ENCODE data around the gene MARK3.

The MARK3 gene

DNA sequence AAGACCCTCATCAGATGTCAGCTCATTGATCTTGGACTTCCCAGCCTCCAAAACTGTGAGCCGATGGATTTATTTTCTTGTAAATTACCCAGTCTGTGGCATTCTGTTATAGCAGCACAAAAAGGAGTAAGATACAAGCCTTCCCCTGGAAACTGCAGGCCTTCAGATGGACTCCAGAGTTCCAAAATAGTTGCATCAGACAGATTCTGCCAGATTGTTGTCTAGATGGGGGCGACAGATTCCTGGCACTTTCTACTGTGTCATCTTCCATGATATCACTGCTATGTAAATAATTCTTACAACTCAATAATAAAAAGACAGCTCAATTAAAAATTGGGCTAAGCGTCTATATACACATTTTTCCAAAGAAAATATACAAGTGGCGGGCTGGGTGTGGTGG lies 17.2 kb upstream of the MARK3 start:
- no peak for DNase-seq

DNA sequence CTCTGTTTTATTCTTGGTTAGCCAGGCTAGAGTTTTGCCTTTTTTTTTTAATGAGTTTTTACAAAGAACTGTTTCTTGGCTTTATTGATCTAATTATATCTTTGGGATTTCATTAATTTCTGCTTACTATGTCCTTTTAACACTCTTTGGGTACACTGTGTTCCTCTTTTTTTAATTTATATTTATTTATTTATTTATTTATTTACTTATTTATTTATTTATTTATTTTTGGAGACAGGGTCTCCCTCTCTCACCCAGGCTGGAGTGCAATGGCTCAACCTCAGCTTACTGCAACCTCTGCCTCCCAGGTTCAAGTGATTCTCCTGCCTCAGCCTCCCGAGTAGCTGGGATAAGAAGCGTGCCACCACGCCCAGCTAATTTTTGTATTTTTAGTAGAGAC lies 15.1 kb upstream of the MARK3 start:
- DNase-seq = no peak

DNA sequence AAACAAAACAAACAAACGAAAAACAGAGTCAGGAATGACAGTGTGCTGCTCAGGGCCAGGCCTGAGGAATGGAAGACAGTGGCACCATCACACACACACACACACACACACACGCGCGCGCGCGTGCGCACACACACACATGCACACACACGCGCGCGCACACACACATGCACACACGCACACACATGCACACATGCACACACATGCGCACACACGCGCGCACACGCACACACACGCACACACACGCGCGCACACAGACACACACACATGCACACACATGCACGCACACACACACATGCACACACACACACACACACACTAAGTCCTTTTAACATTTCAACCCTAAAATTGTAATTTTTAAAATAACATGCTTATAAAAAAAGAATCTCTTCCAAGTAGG lies 13.2 kb upstream of the MARK3 start:
- DNase-seq = no peak

DNA sequence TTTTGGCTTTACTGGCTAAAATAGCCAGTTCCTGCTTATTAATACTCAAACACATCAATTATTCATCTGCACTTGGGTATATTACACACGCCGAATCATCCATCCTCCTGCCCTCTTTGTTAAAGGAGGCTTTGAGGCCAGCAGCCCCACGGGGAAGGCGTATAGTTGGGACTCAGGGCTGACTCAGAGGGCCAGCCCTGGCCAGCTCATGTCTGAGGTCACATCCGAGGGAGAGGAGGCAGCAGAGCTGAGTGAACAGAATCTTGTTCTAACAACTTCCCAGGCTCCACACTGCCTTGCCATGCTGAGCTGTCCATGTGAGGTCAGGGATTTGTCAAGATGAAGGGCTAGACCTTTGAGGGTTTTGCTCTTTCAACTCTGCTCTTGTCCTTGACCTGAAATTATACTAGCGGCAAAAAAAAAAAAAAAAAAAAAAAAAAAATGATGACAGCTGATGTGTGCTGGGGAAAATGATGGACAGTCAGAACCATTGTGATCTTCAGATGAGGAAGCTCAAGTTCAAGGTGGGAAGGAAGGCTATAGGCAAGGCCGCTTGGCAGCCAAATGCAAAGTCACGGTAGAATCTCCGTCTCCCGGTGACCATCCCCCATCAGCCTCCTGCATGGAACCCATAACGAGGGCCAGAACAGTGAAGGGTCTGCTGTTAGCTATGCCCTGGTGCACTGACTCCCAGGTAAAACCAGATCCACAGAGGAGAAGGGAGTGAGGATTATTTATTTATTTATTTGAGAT lies 12.5 kb upstream of the MARK3 start:
- no peak for DNase-seq

DNA sequence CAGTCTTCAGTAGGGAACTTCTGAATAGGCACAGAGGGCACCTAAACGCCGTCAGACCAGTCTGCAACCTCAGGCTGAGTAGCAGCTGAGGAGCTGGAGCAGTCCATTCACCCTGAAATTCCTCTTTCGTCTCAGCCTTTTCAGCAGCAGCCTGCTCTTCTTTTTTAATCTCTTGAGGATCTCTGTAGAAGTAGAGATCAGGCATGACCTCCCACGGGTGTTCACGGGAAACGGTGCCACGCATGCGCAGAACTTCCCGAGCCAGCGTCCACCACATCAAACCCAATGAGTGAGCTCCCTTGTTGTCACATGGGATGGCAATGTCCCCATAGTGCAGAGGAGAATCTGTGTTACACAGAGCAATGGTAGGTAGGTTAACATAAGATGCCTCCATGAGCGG lies 11.1 kb upstream of the MARK3 start:
- no peak for DNase-seq

DNA sequence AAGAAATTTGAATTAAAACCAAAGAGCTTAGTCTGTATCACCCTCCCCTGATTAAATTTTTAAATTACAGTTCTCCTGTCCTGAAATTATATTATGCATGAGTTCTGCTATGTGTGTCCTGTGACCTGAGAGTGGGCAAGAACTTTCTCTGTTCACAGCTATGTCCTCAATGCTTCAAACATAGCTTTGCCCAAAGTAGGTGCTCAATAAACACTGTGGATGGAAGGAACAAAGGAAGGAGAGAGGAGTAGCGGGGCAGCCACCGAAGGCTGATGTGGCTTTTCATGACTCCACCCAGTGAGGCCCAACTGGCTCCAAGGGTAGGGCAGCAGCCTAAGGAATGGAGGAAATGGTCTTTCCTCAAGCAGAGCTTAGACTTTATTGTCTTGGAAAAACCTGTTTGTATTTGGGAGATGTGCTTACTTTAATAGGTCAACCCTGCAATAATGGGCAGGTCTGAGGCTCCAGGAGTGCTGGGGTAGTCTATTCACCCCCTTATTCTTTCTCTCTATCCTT lies 7.6 kb upstream of the MARK3 start:
- no peak for DNase-seq

DNA sequence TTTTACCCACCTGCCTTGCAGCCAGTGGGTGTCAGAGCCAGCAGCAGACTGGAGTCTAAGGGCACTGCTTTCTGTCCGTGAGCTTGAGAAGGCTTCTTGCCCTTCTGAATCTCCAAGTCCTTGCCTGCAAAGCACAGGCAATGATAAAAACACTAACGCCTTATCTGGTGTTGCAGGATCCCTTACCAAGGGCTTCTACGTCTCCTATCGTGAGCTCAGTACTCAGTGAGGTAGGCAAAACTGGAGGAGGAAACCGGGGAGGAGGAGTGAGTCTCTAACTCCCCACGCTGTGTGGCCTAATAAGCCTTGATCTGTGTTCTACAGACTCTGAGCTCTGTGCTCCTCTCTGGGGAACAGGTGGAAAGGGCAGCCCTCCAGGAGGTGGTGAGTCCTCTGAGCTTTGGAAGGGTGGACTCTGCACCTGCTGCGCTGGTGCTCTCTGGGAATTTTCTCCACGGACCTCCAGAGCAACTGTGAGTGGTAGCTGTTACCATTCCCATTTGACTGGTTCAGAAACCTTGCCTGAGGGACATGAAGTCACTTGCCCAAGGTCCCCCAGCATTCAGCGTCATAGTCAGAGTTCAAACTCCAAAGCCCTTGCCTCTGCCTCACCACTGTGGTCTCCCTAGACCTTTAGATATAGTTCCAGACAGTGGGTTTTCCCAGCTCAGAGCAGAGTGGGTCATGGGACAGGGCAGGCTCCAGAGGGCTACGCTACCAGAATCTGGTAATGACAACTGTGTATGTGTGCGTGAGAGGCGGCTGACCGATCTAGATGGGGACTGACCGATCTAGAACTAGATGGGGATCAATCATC lies 7.0 kb upstream of the MARK3 start:
- DNase-seq = no peak

DNA sequence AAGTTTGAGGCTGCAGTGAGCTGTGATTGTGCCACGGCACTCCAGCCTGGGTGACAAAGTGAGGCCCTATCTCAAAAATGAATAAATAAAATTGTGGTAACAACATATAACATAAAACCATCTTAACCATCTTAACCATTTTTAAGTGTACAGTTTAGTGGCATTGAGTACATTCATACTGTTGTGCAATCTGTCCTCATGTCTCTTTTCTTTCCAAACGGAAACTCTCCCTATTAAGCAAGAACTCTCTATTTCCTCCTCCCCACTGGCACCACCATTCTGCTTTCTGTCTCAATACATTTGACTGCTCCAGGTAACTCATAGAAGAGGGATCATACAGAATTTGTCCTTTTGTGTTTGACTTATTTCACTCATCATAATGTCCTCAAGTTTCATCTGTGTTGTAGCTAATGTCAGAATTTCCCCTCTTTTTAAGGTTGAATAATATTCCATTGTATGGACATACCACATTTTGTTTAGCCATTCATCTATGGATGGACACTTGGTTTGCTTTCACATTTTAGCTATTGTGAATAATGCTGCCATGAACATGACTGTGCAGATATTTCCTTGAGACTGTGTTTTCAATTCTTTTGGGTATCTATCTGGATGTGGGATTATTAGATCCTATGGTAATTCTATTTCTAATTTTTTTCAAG lies 4.4 kb upstream of the MARK3 start:
- DNase-seq = no peak

DNA sequence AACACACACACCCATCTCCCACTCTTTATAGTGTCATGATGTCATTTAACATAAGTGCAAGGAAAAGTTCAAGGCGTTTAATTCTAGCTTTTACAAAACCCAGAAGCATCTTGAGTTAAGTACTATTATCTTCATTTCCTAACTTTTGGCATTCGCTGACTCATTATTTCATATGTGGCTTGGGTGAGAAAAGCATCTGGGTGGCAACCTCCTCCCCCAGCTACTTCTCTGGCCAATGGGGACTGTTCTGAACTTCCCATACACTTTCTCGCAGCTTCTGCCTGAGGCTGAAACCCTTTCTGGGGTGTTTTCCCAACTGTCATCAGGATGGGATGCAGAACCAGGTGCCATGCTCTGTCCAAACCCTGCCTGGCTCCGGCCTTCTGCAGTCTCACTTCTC lies 2.8 kb upstream of the MARK3 start:
- DNase-seq = no peak

DNA sequence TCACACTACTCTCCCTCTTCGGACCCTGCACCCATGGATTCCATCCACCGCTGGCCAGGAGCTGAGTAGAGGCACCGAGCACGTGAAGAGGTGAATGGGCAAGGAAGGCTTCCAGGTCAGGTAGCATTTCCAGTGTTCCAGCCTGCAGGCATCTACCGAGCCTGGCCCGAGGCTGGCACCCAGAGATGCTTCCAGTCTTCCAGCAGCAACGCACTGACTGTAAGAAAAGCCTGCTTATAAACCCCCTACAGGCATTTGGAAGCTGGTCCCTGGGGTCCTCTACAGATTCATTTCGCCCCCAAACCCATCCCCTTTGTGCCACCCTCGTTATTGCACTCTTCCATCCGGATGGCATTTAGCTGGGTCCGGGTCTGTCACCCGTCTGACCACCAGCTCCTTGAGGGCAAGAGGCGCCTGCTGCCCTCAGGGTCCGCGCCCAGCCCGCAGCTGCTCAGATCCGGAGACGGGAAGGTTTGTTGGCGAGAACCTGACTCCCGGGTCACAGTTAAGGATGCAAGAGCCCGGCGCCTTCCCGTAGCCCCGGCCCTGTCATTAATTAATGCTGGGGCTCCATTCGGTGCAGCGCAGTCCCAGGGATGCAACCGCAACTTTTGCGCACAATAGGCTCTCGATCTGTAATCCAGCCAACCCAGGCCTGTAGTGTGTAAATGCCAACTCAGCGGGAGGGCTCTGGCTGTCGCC lies 614 bp upstream of the MARK3 start:
- DNase-seq = no peak

DNA sequence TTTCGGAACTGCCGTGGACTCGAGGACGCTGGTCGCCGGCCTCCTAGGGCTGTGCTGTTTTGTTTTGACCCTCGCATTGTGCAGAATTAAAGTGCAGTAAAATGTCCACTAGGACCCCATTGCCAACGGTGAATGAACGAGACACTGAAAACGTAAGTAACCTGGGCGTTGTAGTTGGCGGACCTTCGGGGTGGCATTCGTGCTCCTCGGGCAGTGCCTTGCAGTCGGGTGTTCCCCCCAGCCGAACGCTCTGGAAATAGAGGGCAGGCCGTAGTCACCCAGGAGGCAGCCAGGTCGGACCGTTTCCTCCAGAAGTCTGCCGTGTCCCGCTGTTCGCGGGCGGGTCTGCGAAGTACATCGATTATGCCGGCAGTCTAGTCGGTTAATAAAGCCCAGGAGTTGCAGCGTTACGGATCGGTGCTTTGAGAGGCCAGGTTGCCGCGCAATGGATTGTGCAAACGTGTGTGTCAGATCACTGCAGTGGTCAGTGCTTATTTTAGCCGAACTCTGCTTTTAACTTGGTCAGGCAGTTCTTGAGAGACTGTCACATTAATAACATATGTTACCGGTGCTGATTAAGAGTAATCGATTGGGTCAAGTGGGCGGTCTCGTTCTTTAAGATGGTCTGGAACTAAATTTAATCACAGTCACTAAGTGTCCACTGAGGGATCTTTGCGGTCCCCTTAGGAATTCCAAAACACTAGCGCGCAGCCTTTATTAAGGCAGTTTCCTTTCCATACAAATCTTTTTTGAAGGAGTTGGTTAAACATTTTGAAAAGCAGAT lies 906 bp downstream of the MARK3 start:
- peak; percentile 75 for DNase-seq

DNA sequence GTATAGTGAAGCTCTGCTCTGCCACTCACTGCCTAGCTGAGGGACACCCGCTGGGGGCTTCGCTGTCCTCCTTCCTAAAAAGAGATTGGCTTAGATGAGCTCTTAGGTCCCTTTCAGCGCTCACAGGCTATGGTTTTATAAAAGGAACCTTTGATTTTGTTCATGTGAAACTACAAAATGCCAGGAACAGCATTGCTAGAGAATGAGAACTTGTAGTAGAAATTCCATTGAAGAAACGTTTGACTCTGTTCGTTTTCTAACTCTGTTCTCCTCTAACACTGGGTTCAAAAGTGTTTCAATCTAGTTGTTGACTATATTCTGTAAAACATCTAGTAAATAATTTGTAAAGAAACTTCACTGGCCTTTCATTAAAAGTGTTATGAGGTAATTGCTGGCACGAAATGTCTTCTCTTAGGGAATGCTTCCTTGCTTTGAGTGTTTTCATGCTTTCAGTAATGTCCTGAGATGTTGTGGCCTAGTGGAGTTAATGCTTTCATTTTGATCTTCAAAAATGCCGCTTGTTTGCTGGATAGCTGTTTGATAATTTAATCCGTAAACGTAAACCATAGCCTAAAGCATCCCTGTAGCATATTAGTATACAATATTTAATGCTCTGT lies 1.6 kb downstream of the MARK3 start:
- DNase-seq = no peak

DNA sequence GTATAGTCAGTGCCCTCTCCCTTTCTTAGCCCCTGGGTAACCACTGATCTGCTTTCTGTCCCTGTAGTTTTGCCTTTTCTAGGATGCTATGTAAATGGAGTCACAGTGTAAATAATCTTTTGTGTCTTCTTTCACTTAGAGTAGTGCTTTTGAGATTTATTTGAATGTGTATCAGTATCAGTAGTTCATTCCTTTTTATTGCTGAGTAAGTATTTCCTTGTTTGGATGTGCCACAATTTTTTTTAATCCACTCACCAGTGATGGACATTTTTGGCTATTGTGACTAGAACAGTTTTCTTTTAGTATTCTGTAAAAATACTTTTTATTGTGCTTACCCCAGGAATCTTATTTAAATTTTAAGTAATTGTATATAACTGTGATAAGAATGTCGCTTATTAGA lies 3.4 kb downstream of the MARK3 start:
- DNase-seq = no peak

DNA sequence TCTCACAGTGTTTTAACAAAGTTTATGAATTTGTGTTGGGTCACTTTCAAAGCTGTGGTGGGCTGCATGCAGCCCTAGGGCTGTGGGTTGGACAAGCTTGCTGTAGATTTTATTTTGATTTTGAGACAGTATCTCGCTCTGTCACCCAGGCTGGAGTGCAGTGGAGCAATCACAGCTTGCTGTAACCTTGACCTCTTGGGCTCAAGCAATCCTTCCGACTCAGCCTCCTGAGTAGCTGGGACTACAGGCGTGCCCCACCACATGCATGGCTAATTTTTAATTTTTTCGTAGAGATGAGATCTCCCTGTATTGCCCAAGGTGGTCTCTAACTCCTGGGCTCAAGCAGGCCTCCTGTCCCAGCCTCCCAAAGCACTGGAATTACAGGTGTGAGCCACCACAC lies 5.4 kb downstream of the MARK3 start:
- DNase-seq = no peak

DNA sequence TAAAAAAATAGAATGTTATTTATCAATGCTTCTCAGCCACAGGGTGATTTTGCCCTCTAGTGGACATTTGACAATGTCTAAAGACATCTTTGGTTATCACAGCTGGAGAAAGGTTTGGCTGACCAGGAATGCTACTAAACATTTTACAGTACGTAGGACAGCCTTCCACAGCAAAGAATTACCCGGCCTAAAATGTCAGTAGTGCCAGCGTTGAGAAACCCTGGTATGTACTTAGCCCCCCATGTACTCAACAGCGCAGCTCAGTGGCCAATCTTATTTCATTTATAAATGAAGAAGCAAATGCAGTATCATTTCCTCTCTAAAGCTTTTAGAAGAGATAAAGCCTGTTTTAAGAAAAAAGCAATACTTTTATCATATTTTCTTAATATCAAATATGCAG lies 5.8 kb downstream of the MARK3 start:
- peak; percentile 29 for DNase-seq

DNA sequence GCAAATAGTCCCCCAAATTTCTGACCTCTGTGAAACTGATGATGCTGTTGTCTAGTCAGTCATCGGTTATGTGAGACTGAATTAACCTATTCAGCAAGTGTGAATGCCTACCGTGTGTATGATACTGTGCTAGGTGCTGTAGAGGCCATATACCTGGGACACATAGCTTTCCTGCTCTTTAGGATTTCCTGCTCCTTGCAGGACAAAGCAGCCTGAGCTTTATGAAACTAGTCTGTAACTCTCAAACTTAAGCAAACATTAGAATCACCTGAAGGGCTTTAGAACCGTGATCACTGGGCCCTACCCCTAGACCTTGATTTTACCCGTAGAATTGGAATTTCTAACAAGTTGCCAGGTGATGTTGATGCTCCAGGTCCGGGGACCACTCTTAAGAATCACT lies 6.9 kb downstream of the MARK3 start:
- DNase-seq = no peak

DNA sequence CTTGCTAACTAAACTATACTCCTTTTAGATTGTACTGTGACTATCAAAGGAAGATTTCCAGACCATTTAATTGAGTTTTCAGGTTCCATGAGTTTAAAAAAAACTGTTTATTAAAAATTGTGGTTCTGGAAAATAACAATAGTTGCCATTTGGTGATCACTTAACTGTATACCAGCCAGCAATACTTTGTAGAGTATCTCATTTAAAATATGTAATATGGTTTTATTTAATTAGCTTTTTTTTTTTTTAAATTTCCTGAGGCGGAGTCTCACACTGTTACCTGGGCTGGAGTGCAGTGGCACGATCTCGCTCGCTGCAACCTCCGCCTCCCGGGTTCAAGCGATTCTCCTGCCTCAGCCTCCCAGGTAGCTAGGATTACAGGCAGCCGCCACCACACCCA lies 7.4 kb downstream of the MARK3 start:
- no peak for DNase-seq

DNA sequence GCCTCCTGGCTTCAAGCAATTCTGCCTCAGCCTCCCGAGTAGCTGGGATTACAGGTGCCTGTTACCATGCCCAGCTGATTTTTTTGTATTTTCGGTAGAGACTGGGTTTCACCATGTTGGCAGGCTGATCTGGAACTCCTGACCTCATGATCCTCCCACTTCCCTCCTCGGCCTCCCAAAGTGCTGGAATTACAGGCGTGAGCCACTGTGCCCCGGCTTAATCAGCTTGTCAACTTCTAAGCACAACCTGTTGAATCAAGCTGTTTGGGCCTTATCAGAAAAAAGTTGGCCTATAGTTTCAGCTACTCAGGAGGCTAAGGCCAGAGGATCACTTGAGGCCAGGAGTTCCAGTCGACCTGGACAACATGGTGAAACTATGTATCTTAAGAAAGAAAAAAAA lies 7.9 kb downstream of the MARK3 start:
- no peak for DNase-seq

DNA sequence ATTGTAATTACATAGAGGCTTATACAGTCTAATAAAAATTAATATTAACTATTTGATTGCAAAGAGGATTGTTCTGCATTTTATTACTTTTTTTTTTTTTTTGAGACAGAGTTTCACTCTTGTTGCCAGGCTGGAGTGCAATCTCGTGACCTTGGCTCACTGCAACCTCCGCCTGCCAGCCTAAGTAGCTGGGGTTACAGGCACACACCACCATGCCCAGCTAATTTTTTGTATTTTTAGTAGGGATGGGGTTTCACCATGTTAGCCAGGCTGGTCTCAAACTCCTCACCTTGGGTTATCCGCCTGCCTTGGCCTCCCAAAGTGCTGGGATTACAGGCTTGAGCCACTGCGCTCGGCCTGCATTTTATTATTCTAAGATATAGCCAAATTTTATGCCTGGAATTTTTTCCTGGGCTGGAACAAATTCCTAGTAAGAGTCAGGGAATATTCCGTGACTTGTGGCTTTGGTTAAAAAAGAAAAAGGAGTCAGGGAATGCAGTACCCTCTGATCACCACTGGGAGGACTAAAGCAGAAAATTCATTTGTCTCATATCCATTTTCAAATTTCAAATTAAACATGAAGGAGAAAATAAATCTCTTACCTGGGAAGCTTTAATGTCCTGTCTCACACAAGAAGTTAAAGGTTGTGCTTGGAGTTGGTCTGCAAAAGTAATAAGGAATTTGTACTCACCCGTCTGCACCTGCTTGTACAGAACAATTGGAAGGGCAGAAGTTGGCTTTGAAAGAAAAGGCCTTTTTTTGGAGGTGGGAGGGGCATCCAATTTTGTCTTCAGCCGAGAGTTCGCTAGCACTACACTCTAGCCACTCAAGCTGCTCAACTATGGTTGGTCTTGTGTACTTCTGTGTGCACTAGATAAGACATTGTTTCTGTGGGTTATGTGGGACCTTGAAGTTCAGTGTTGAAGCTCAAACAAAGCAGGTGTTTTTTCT lies 8.7 kb downstream of the MARK3 start:
- DNase-seq = no peak

DNA sequence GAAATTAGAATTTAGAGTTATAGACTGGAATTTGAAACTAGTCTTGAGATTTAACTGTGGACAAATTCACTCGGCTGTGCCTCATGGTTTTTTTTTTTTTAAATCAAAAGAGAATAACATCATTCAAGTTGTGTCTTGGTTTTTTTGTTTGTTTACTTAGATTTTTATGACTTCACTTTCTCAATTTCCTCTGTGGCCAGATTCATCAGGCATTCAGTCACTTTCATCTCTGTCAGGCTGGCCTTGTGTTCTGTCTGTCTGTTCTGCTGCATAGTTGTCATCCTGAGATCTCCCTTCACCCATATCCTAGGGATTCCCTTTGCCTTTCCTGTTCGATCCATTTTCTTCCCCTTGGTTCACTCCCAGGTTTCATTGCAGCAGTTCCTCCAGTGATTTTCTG lies 10.0 kb downstream of the MARK3 start:
- no peak for DNase-seq

DNA sequence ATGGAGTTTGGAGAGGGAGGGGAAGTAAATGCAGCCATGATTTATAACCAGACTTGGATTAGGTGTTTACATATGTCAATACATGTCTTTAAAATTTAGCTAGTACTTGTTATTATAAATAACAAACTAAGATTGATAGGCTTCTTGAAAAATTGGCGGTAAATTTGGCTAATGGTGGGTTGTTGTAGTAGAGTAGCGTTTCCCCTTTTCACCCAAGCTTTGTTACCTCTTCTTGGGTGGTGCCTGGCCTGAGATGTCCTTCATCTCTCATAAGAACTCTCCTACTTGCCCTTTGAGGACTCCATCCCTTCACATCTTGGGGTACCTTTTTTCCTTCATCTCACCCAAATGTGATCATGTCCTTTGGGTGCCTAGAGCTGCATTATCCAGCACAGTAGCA lies 11.2 kb downstream of the MARK3 start:
- no peak for DNase-seq
